ENCODE results near the gene PTP4A1. TPM values are rescaled to one million over a fixed set of nuclear protein-coding genes. Genes with fewer than 3 reads are reported as not detected.
"Not testable (repeated sequence)": the region's sequence is repeated elsewhere in the genome, so short reads cannot be mapped to it uniquely, and the experiment has no call there.

Gene PTP4A1
- total and polyA plus RNA-seq, 5 donors = 12.1 to 34.6 (median 24.9) TPM

DNA sequence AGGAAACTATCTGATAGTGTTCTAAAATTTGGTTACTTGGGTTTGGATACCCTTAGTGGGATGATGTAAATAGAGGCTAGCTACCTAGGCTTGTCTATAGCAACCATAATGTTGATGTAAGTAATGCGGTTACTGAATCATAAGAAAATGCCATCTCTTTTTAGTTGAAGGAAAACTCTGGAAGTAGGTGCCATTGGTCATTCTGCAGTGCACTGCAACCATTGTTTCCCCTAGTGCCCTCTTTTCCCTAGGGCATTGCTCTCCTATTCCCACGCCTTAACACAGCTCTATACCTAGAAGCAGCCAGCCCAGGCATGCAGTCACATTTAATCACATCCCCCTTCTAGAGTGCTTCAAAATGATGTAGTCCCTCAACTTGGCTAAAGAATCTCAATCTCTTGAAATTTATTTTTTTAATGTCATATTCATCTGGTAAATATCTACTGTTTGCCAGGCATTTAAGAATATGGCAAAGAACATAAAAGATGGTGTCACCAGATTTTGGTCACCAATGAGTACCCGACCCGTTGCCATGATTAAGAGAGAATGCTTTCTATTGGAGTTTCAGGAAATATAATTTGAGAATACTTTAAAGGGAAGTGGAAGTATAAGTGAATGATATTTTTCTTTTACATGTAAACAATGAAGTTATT, 10.4 kb downstream of the PTP4A1 start:
- ATAC-seq = no peak
- Histone ChIP-seq H3K9me3 (ENCODE audit: control insufficient read depth, low read length) (no peaks in the 10 kb centered on the region), H3K27me3 (ENCODE audit: control insufficient read depth, insufficient read depth) (no peaks in the 10 kb centered on the region), H3K4me3 (ENCODE audit: low read length) (no peak overlapping the region), H3K27ac (ENCODE audit: low read length) (no peak overlapping the region), H3K4me1 (ENCODE audit: control insufficient read depth, insufficient read depth, low read length) (no peaks in the 10 kb centered on the region)
- 92% methylated on average over 4 of the region's 4 CpGs for WGBS
- DNase-seq = no peak
- intact Hi-C loops (cut with DNase I) = no loop called here

DNA sequence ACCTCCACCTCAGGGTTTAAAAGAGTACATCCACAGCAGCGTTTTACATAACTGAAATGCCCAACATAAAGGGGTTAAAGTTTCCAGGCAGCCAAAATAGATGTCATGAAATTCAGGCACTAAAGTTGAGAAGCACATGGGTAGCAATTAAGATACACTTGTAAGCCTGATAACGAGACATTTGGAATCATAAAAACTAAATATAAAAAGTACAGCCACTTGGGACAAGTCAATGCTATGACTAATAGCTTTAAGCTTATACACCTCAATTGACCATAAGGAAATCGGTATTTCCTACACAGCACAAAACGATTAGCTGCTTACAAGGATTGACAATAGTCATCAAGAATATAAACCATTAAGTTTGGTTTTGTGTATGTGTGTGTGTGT, 11.8 kb downstream of the PTP4A1 start:
- peak; percentile 47 to 54 for ATAC-seq
- intact Hi-C loops (cut with DNase I) = no loop called here
- WGBS = 56% methylated on average over 4 of the region's 4 CpGs

DNA sequence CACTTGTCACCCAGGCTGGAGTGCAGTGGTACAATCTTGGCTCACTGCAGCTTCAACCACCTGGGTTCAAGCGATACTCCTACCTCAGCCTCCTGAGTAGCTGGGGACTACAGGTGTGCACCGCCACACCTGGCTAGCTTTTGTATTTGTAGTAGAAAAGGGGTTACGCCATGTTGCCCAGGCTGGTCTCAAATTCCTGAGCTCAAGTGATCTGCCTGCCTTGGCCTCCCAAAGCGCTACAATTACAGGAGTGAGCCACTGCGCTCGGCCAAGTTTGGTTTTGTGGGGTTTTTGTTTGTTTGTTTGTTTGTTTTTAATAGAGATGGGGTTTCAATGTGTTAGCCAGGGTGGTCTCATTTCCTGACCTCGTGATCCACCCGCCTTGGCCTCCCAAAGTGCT, 12.3 kb downstream of the PTP4A1 start:
- Histone ChIP-seq H3K9me3 (ENCODE audit: control insufficient read depth, low read length) (no peaks in the 10 kb centered on the region), H3K4me3 (ENCODE audit: low read length) (no peak overlapping the region), H3K27ac (ENCODE audit: low read length) (no peak overlapping the region), H3K27me3 (ENCODE audit: control insufficient read depth, insufficient read depth) (no peaks in the 10 kb centered on the region), H3K4me1 (ENCODE audit: control insufficient read depth, insufficient read depth, low read length) (no peaks in the 10 kb centered on the region)
- intact Hi-C loops (cut with DNase I) = no loop called here
- WGBS = 96% methylated on average over 8 of the region's 8 CpGs
- no peak for ATAC-seq
- DNase-seq = no peak

More for the DNA sequence above, 11.8 kb downstream of the PTP4A1 start:
- Histone ChIP-seq H3K4me1 (ENCODE audit: control insufficient read depth, insufficient read depth, low read length) (no peaks in the 10 kb centered on the region), H3K27ac (ENCODE audit: low read length) (no peak overlapping the region), H3K4me3 (ENCODE audit: low read length) (no peak overlapping the region), H3K27me3 (ENCODE audit: control insufficient read depth, insufficient read depth) (no peaks in the 10 kb centered on the region), H3K9me3 (ENCODE audit: control insufficient read depth, low read length) (no peaks in the 10 kb centered on the region)
- no peak for DNase-seq

DNA sequence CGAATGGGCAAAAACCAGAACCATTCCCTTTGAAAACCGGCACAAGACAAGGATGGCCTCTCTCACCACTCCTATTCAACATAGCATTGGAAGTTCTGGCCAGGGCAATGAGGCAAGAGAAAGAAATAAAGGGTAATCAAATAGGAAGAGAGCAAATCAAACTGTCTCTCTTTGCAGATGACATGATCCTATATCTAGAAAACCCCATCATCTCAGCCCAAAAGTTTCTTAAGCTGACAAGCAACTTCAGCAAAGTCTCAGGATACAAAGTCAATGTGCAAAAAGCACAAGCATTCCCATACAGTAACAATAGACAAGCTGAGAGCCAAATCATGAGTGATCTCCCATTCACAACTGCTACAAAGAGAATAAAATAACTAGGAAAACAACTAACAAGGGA, 13.4 kb downstream of the PTP4A1 start:
- intact Hi-C loops (cut with DNase I); H3K4me3 ChIP-seq (ENCODE audit: low read length); H3K27ac ChIP-seq (ENCODE audit: low read length); DNase-seq; ATAC-seq; H3K27me3 ChIP-seq (ENCODE audit: control insufficient read depth, insufficient read depth); H3K9me3 ChIP-seq (ENCODE audit: control insufficient read depth, low read length); H3K4me1 ChIP-seq (ENCODE audit: control insufficient read depth, insufficient read depth, low read length): not testable (repeated sequence)
- 89% methylated on average over 2 of the region's 2 CpGs for WGBS

DNA sequence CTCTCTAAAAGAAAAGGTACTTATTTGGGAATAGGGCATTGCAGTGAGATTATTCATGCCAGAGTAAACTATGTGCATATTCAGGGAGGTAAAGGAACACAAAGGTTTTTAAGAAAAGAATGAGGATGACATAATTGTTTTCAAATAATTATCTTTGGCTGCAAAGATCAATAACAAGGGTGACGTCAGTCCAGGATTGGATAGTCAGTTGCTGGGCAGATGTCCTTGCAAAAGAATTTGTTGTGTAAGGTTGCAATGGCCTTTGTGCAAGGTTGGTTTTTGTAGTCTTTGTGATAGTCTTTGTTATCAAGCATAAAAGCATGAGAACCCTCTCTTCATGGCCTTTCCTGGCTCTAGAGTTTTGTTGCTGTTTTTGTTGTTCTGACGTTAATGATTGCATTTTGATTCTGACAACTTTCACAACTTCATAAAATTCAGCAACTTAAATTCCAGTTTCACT, 17.7 kb downstream of the PTP4A1 start:
- Histone ChIP-seq H3K27me3 (ENCODE audit: control insufficient read depth, insufficient read depth) (no peaks in the 10 kb centered on the region), H3K4me1 (ENCODE audit: control insufficient read depth, insufficient read depth, low read length) (no peaks in the 10 kb centered on the region), H3K9me3 (ENCODE audit: control insufficient read depth, low read length) (no peaks in the 10 kb centered on the region), H3K27ac (ENCODE audit: low read length) (no peak overlapping the region), H3K4me3 (ENCODE audit: low read length) (no peak overlapping the region)
- 67% methylated on average over 2 of the region's 2 CpGs for WGBS
- intact Hi-C loops (cut with DNase I) = loop anchor here in 1 of 4 donors (10.0 kb wide), 1 partner anchor 235 kb away; no protein-coding TSS in a partner anchor
- no peak for ATAC-seq
- no peak for DNase-seq

DNA sequence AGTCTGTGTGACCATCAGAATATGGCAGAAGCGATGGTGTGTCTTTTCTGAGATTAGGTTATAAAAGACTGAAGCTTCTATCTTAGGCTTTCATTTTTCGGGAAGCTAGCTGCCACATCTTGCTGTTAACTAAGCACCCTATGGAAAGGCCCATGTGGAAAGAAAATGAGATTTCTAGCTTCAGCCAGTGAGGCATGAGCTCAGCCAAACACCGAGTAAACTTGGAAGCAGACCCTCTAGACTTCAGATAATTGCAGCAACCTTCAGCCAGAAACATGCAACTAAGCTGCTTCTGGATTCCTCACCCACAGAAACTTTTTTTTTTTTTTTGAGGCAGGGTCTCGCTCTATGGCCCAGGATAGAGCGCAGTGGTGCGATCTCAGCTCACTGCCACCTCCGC, 20.6 kb downstream of the PTP4A1 start:
- intact Hi-C loops (cut with DNase I) = loop anchor here in 1 of 4 donors (10.0 kb wide), 1 partner anchor 238 kb away; no protein-coding TSS in a partner anchor
- no peak for ATAC-seq
- 83% methylated on average over 7 of the region's 7 CpGs for WGBS

DNA sequence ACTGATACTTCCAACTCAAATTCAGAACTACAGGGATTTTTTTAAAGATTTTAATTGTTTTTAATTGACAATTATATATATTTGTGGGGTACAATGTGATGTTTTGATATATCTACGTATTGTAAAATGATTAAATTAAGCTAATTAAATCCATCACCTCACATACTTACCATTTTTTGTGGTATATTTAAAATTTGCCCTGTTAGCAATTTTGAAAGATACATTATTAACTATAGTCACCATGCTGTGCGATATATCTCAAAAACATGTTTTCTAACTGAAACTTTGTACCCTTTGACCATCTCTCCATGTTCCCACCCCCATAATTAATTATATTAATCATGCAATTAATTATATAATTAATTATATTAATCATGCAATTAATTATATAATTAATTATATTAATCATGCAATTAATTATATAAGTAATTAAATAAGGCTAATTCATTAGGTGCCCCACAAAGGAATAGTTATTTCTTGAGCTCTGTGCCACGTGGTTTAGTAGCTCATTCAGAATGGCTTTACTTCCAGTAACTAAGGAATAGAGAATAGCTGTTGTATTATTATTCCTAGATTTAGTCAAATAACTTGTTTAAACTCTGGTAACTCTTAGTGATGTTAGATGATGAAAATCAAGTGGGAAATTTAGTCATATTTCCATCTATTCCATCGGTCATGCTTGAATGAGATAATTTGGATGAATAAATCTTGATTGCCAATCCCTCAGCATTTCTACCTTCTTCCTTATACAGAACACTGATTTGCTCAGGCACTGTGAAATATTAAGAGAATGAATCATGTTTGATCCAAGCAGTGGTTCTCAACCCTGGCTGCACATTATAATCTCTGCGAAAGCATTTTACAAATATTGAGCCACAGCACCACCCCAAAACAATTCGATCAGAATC, 25.1 kb downstream of the PTP4A1 start:
- intact Hi-C loops (cut with DNase I) = loop anchor here (5.0 to 10.0 kb wide), 2 partner anchors 165 to 243 kb away; no protein-coding TSS in a partner anchor
- DNase-seq = no peak
- Histone ChIP-seq H3K27me3 (ENCODE audit: control insufficient read depth, insufficient read depth) (no peaks in the 10 kb centered on the region), H3K4me1 (ENCODE audit: control insufficient read depth, insufficient read depth, low read length) (no peaks in the 10 kb centered on the region), H3K4me3 (ENCODE audit: low read length) (peak overlapping the region; percentile 72), H3K27ac (ENCODE audit: low read length) (no peak overlapping the region), H3K9me3 (ENCODE audit: control insufficient read depth, low read length) (no peaks in the 10 kb centered on the region)
- no peak for ATAC-seq
- WGBS = 51% methylated on average over 6 of the region's 6 CpGs

More for the DNA sequence above, 20.6 kb downstream of the PTP4A1 start:
- no peaks in the 10 kb centered on the region for H3K27me3 ChIP-seq (ENCODE audit: control insufficient read depth, insufficient read depth)
- no peaks in the 10 kb centered on the region for H3K9me3 ChIP-seq (ENCODE audit: control insufficient read depth, low read length)
- H3K4me1 ChIP-seq (ENCODE audit: control insufficient read depth, insufficient read depth, low read length) = no peaks in the 10 kb centered on the region
- H3K4me3 ChIP-seq (ENCODE audit: low read length) = no peak overlapping the region
- no peak for DNase-seq
- H3K27ac ChIP-seq (ENCODE audit: low read length) = no peak overlapping the region

DNA sequence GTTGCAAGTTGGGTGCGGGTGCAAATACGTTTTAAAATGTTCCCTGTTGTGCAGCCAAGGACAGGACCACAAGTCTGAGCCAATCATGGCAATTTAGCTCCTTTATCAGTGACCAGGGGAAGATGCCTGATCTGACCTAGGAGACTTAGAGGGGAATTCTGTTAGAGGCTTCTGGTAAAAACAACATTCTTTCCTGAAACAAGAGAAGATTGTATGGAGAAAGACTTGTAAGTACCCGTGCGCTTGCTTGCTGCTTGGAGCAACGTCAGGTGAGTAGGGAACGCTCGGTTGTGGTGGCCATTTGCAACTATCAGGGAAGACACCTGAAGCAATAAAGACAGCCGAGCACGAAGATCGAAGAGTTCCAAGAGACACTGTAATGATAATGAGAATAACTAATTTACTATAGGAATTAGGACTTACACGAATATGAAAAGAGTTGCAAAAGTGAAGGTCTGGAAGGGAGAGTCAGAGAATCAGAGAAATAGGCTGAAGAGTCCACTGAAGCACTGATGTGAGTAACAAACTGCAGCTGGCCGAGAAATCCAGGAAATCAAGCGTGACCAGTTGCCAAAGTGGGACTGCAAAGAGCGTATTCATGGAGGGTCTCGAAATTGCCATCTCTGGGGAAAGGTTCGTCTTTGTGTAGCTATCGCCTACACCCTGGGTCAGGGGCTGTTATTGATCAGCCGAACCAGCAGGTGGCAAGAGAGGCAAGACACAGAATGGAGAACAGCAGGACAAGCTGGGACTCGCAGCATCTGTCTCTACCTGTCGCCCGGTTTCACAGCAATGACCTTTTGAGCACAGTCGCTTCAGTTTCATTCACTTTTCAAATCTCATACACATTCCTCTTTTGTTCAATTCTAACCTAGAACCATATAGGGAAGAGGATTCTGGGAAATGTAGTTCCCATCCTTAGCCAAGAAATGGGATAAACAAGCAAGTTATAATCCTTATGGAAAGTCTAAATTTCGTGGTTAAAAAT, 26.1 kb downstream of the PTP4A1 start:
- peak; percentile 96 to 97 for ATAC-seq
- WGBS = 4% methylated on average over 23 of the region's 23 CpGs
- DNase-seq = peak; percentile 42 to 80 (median 73)

DNA sequence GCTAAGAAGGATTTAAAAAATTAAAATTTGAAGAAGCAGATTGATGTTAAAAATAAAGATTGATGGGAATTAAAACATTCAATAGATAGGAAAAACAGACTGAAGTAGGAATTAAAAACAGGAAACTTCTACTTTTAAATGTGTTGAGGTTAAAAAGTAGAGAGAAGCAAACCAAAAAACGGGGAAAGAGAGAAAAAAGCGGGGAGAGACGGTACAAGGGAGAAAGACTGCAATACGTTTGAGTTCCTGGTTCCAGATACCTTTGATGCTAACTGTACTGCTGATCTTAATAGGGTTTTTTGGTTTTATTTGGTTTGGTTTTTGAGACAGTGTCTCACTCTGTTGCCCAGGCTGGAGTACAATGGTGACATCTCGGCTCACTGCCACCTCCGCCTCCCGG, 27.0 kb downstream of the PTP4A1 start:
- intact Hi-C loops (cut with DNase I) = loop anchor here (5.0 to 10.0 kb wide), 2 partner anchors 163 to 244 kb away; no protein-coding TSS in a partner anchor
- ATAC-seq (no peak), DNase-seq (no peak)
- no peak overlapping the region for H3K4me3 ChIP-seq (ENCODE audit: low read length)
- H3K27me3 ChIP-seq (ENCODE audit: control insufficient read depth, insufficient read depth) = no peaks in the 10 kb centered on the region
- H3K9me3 ChIP-seq (ENCODE audit: control insufficient read depth, low read length) = no peaks in the 10 kb centered on the region
- H3K27ac ChIP-seq (ENCODE audit: low read length) = no peak overlapping the region
- no peaks in the 10 kb centered on the region for H3K4me1 ChIP-seq (ENCODE audit: control insufficient read depth, insufficient read depth, low read length)
- 82% methylated on average over 7 of the region's 7 CpGs for WGBS

More for the DNA sequence above, 26.1 kb downstream of the PTP4A1 start:
- H3K9me3 ChIP-seq (ENCODE audit: control insufficient read depth, low read length) = no peaks in the 10 kb centered on the region
- no peak overlapping the region for H3K27ac ChIP-seq (ENCODE audit: low read length)
- intact Hi-C loops (cut with DNase I) = loop anchor here (5.0 to 10.0 kb wide), 2 partner anchors 164 to 244 kb away; no protein-coding TSS in a partner anchor
- no peaks in the 10 kb centered on the region for H3K4me1 ChIP-seq (ENCODE audit: control insufficient read depth, insufficient read depth, low read length)
- no peaks in the 10 kb centered on the region for H3K27me3 ChIP-seq (ENCODE audit: control insufficient read depth, insufficient read depth)
- peak overlapping the region; percentile 72 for H3K4me3 ChIP-seq (ENCODE audit: low read length)

DNA sequence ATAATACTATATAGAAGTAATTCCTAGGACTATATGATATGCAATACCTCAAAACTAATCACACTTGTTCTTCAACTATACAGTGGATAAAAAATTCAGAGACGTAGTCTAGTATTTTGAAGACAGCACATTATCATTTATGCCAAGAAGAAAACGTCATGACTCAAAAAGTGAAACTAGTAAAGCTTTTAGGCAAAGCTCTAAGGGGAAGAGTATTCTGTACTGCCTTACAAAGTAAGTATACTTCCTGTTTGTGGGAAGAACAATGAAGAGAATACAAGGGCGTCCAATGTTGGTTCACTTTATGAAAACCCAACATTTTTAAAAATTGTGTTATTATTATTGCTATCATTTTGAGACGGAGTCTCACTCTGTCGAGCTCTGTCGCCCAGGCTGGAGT, 27.9 kb downstream of the PTP4A1 start:
- Histone ChIP-seq H3K4me3 (ENCODE audit: low read length) (no peak overlapping the region), H3K27me3 (ENCODE audit: control insufficient read depth, insufficient read depth) (no peaks in the 10 kb centered on the region), H3K4me1 (ENCODE audit: control insufficient read depth, insufficient read depth, low read length) (no peaks in the 10 kb centered on the region), H3K27ac (ENCODE audit: low read length) (no peak overlapping the region), H3K9me3 (ENCODE audit: control insufficient read depth, low read length) (no peaks in the 10 kb centered on the region)
- ATAC-seq (no peak), DNase-seq (no peak)
- intact Hi-C loops (cut with DNase I) = no loop called here
- 74% methylated on average over 6 of the region's 6 CpGs for WGBS

All from right cardiac atrium (tissue), 5 donors.